T1000 (cell line): ENCODE results near the gene LYRM7.
"Not testable (repeated sequence)": the region's sequence is repeated elsewhere in the genome, so short reads cannot be mapped to it uniquely, and the experiment has no call there.

Experiments
- DNase-seq: peaks from one replicate; lab custom pipeline; 2025; ENCODE audit warnings: mixed read lengths; lab: John Stamatoyannopoulos, UW

LYRM7 gene

DNA sequence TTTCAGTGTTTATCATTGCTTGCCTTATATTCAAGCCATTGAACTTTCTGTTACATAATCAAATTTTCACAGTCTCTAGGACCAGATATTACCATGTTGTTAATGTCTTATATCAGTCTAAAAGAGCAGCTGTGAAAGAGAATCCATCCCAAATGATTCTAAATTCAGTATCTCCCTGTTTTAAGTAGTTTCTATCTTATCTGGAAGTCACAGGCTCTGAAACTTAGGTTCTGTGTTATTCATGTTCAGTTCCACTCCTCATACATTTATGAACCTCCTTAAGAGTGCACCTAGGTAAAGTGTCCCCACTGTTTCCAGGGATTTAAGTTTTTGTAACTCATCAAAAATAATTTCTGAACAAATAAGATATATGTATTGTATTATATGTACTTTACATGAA, 9.7 kb downstream of the LYRM7 start:
- DNase-seq = no peak

DNA sequence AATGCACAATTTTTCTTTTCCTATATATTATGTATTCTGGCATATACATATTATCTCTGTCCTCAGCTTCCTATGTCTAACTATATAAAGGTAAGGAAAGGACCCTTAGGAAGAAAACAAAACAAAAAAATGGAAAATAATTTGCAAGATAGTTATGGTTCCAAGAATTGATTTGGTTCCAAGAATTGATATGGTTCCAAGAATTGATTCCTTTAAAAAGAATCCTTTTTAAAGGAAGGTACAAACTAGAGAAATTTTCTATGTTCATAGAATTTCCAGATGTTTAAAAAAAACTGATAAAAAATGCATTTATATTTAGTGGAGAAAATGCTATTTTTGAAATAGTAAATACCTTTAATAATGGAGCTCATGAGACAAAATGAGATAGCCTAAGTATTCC, 12.1 kb downstream of the LYRM7 start:
- DNase-seq = no peak

DNA sequence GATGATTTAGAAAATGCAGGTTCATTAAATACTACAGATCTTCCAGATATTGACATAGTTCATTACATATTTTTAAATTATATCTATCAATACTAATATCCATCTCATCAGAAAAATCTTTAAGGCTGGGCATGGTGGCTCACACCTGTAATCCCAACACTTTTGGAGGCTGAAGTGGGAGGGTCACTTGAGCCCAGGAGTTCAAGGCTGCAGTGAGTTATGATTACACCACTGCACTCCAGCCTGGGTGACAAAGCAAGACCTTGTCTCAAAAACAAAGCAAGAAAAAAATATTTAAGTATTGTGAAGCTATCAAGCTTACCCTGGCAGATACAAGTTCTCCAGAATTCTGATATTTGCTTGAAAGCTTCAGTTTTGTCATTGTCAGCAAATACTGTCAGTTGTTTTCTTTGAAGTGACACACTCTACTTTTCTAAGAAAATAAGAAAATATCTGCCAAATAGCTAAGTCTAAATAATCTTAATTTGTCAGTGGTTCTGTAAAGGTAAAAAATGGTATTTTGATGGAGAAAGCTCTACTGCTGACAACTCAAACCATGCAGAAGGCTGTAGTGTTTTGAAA, 14.9 kb downstream of the LYRM7 start:
- no peak for DNase-seq

DNA sequence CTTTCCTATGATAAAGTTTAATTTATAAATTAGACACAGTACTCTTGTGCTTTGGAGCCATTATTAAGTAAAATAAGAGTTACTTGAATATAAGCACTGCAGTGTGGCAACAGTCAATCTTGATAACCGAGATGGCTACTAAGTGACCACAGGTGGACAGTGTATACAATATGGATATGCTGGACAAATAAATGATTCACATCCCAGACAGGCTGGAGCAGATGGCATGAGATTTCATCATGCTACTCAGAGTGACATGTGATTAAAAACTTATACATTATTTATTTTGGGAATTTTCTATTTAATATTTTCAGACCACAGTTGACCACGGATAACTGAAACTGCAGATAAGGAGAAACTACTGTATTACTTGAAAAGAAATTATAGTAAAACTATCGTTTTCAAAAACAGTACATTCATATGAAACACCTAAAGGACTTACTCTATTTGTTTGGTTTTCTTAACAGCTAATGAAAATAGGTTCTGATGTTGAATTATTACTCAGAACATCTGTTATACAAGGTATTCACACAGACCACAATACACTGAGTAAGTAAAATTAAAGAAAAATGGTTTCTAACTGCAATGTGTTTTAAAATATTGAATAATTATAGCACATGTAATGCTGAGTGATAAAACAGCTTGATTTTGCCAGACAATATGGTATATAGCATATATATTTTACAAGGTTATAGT, 16.0 kb downstream of the LYRM7 start:
- no peak for DNase-seq

DNA sequence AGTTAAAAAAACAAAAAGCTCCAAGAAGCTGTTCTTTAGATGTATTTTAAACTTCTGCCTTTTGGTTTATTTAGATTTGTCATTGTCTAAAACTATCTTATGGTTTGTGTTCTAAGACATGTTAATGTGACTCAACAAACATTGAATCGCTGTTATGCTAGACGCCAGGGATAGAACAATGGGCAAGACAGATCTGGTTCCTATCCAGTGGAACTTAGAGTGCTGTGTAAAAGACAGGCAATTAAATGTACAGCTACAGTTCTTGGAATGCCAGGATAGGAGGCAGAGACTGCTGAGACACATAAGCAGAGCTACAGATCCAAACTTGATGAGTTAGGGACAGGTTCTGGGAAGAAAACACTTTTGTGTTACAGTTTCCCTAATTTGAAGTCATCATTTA, 22.4 kb downstream of the LYRM7 start:
- DNase-seq = no peak

DNA sequence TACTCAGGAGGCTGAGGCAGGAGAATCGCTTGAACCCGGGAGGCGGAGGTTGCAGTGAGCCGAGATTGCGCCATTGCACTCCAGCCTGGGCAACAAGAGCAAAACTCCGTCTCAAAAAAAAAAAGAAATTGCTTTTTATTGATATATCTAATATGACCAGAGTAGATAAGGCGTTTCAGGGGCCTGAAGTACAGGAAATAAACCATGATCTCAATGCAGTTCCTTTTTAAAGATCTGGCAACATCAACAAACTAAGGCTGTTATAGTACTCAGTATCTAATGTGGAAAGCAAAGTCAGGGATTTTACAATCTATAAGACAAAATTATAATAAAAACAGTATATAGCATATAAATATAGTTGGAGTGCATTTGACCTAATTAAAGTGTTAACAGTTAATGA, 23.2 kb downstream of the LYRM7 start:
- DNase-seq = not testable (repeated sequence)

DNA sequence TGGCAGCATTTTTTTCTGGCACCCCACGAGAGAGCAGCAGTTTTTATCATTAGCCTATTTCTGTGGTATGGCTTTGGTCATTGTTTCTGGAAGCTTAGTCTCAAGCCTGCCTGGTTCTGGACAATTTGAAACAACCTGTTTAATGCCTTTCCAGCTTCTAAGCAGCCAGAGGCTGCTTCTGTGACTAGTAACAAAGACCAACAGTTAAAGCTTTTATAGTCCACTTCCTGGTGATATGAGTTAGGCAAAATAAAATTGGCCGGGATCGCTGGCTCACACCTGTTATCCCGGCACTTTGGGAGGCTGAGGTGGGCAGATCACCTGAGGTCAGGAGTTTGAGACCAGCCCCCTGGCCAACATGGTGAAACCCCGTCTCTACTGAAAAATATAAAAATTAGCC, 24.0 kb downstream of the LYRM7 start:
- no peak for DNase-seq

DNA sequence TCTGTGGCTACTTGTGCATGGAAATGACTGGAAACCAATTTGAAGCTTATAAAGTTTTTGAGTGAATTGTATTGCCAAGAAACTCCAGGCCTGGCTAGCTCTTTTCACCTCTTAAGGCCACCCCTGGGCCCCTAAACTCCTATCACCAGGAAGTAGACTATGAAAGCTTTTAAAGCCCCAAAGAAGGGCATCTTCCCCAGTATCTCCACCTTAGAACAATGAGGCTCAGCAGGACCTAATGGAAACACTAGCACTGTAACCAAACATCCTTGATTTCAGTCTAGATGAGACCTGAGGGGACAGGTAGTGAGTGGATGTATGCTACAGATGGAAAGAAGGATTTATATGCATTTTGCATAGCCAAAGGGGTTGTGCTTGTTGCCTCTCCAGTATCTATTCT, 25.0 kb downstream of the LYRM7 start:
- DNase-seq = no peak

DNA sequence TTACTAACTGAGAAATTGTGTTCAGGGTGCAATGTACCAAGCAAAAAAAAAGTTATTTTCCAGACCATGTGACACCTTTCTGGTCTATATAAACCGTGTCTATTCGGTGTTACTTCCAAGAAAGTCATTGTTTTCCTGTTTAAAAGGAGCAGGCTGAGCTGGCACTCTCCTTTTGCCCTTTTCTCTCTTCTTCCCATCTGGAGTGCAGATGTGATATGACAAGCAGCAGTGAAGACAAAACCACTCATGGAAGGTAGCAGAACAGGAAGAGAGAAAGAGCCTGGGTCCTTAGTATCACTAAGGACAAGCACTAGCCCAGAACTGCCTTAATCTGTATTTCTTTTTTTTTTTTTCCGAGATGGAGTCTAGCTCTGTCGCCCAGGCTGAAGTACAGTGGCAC, 25.6 kb downstream of the LYRM7 start:
- no peak for DNase-seq

DNA sequence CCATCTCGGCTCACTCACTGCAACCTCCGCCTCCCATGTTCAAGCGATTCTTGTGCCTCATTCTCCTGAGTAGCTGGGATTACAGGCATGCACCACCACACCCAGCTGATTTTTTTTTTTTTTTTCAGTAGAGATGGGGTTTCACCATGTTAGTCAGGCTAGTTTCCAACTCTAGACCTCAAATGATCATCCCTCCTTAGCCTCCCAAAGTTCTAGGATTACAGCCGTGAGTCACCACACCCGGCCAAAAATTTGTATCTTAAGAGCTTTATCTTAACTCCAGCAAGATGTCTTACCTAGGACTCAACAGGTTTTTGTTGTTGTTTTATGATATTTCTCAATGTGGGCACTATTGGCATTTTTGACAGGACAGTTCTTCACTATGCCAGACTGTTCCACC, 27.9 kb downstream of the LYRM7 start:
- DNase-seq = no peak

DNA sequence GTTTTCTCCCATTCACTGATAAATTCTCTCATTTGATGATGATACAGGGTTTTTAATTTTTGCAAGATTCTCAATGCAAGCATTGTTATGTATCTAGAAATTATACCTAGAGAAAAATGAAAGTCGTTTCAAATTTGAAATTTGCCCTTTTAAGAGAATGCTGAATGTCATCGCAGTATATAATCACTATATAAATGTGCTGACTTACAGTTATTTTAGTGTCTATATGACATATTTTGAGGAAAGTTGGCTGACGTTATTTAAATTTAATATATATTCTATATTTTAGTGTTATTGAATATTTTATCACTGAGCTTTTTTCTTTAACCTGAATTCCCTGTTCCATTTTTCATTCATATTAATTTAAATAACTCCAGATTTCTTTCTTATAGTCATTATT, 29.8 kb downstream of the LYRM7 start:
- no peak for DNase-seq

DNA sequence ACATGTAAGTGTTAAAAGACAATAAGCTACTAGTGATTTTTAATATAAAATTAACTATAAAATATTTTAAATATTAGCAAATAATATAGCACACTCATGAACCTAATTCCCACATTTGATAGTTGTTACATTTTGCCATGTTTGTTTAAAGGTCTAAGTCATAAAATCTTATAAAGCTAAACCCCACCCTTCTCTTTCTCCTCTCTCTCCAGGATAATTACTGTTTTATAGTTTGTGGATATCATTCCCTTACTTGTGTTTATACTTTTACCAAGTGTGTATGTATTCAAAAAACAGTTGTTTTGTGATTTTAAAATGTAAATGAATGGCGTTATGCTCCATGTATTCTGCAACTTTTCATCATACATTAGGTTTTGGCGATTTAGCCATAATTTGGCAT, 34.2 kb downstream of the LYRM7 start:
- no peak for DNase-seq

DNA sequence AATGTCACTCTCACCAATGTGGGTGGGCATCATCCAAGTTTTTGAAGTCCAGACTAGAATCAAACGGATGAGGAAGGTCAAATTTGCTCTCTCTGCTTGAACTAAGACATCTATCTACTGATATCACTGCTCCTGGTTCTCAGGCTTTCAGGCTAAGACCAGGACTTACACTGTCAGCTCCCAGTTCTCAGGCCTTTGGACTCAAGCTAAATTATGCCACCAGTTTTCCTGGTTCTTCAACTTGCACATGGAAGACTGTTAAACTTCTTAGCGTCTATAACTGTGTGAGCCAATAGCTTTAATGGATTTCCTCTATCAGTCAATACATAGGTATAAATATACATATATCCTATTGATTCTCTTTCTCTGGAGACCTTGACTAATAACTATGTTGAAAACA, 35.3 kb downstream of the LYRM7 start:
- DNase-seq = no peak

DNA sequence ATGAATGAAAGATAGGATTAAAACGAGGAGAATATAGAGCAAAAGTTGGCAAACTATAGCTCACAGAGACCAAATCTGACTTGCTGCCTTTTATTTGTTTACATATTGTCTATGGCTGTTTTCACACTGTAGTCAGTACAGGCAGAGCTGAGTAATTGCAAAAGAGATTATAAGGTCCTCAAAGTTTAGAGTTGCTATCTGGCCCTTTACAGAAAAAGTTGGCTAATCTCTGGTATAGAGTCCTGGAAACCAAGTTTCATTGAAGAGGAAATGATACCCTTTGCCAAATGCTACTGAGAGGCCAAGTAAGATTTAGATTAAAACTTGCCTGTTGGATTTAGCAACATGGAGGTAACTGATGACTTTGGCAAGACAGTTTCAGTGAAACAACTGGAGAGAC, 36.0 kb downstream of the LYRM7 start:
- no peak for DNase-seq

DNA sequence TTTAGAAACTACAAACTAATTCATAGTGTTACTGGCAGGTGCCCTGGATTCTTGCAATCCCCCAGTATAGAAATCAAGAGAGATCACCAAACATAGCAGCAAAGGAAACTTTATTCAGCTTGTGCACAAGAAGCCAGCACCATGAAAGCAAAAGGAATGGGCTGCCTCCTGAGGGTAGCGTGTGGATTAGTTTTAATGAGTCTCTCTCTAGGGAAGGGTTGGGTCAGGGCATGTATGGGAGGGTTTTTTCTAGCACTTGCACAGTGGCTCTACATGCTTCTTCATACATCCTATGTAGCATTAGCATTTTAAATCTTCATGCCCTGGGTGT, 38.4 kb downstream of the LYRM7 start:
- DNase-seq = no peak

DNA sequence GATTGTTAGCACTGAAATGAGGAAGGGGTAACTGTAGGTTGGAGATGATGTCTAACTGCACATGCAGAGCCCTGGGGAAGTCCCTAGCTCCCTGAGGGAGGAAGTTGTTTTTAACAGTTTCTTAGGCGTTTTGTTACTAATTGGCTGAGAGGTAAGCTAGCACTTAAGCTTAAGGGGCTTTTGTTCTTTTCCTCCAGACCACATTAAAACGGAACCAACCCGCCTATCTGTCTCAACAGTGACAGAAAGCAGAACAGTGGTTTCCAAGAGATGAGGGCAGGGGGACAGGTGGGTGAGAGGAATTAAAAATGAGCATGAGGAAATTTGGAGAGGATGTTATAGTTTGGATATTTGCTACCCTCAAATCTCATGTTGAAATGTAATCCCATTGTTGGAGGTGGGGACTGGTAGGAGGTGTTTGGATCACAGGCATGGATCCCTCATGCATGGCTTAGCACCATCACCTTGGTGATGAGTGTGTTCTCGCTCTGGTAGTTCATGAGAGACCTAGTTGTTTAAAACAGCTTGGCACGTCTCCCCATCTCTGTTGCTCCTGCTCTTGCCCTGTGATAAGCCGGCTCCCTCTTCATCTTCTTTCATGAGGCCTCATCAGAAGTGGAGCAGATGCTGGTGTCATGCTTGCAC, 38.9 kb downstream of the LYRM7 start:
- DNase-seq = no peak

DNA sequence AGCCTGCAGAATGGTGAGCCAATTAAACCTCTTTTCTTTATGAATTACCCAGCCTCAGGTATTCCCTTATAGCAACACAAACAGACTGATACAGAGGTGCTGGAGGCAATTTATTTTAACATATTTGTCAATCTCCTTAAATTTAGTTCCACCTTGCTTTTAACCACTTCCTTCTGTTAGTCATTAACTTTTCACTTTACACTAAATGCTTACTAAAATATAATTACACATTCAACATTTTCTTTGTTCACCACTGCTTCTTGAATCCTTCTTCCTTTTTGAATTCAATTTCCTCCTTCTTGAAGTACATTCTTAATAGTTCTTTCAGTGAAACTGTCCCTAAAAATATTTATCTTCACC, 39.4 kb downstream of the LYRM7 start:
- DNase-seq = no peak

DNA sequence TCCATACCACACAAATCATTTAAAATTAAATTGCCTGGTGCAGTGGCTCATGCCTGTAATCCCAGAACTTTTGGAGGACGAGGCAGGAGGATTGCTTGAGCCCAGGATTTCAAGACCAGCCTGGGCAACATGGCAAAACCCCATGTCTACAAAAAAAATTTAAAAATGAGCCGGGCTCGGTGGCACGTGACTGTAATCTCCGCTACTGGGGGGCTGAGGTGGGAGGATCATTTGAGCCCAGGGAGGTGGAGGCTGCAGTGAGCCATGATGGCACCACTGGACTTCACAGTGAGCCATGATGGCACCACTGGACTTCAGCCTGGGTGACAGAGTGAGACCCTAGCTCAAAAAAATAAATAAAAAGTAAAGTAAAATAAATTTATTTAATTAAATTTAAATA, 40.9 kb downstream of the LYRM7 start:
- DNase-seq = no peak

DNA sequence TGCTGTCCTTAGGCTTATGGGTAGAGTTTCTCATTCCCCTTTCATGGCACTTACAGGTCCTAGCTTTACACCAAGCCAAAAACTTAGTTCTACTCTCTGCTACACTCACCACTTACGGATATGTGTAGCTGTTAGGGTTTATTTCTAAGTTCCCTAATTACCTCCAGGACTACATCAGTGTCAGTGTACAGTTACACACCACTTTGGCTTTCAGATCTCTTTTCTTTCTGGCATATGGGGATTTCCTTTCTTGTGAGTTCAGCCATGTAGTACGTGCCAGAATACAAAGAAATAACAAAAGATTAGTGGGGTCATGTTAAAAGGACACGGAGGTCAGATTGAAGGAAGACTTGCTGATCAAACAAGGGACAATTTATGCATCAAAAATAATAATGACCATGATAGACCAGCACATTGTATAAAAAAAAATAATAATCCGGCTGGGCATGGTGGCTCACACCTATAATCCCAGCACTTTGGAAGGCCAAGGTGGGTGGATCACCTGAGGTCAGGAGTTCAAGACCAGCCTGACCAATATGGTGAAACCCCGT, 41.8 kb downstream of the LYRM7 start:
- no peak for DNase-seq

DNA sequence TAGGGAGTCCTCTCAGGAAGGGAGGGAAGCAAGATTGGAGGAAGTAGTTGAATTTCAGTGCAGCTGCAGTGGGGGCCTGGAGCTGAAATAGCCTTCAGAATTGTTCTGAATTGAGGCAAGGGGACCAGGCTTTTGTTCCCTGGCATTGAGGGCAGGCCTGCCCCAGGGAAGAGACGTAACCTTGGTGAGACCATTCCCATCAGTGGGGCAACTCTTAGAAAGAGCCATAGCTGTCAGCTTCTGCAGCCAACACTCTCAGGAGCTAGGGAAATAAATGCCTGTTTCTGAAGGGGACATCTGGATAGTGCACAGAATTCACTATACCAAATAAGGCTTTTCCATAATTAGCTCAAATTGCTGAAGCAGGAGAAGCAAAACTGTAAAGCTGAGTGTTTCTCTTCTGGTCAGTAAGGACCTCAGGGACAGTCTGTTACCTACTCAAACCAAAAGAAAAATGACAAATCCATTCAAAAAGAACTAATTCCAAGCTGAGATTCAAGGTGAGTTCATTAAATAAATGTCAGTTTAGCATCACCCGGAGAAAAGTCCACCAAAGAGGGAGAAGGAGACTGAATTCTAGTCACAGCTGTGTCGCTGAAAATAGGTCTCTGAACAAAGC, 44.0 kb downstream of the LYRM7 start:
- no peak for DNase-seq

DNA sequence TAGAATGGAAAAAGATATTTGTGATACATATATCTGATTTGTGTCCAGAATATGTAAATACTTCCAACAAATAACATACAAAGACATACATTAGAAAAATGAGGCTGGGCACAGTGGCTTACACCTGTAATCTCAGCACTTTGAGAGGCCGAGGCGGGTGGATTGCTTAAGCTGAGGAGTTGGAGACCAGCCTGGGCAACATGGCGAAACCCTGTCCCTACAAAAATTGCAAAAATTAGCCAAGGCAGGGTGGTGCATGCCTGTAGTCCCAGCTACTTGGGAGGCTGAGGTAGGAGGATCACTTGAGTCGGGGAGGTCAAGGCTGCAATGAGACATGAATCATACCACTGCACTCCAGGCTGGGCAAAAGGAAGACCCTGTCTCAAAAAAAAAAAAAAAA, 47.0 kb downstream of the LYRM7 start:
- DNase-seq = no peak

DNA sequence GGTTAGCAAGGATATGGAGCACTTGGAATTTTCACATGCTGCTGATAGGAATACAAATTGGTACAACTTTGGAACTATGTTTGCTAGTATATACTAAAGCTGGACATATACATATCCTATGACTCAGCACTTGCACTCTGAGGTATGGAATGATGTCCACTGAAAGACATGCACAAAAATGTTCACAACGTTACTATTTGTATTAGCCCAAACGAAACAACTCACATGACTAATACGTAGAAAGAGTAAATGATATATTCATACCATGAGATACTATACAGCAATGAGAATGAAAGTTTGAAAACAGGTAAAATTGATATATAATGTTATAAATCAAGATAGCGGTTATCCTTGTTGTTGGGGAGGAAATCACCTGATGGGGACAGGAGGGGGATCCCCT, 47.6 kb downstream of the LYRM7 start:
- no peak for DNase-seq

DNA sequence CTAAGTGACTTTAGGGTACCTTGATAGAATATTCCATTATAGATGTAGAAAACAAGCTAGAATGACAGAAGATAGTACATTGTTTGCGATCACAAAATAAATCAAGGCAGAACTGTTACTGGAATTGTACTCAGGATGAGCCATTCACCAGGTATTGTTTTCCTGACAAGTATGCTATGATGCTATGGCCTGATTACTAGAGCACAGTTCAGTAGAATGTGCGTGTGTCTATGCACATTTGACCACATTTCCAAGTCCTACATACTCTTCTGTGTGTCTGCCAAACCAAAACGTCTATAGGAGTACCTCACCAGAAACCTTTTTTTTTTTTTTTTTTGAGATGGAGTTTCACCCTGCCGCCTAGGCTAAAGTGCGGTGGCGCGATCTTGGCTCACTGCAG, 49.8 kb downstream of the LYRM7 start:
- DNase-seq = no peak
